H1 (cell line): ENCODE measurements around the gene SCAMP2. TPM values are rescaled to one million over a fixed set of nuclear protein-coding genes. Genes with fewer than 3 reads are reported as not detected.

Experiments used
- CREB1 ChIP-seq: IDR thresholded peaks from 2 replicates; pipeline ENCODE4 v1.6.1; 2012; ENCODE audit warnings: inconsistent platforms
- HDAC6 ChIP-seq: IDR thresholded peaks from one replicate; pipeline ENCODE4 v1.7.1; 2012; ENCODE audit warnings: low read depth, mild to moderate bottlenecking, inconsistent platforms, low read length, moderate library complexity
- SP2 ChIP-seq: IDR thresholded peaks from 2 replicates; pipeline ENCODE4 v1.6.1; 2012; ENCODE audit warnings: mild to moderate bottlenecking, low read length, inconsistent platforms
- polyA plus RNA-seq, 7 experiments: library from polyadenylated mRNA; depleted of rRNA in 3 of 7; stranded (reverse) in 5 of 7; unstranded in 2 of 7; fragments of >200 nt in 5 of 7; fragments of 200-250 nt in 2 of 7; gene quantifications; 1 replicate in 5 of 7; 2 replicates in 1 of 7; 4 replicates in 1 of 7; pipeline versions ENCODE4 v1.2.1 to v1.2.3, GENCODE V29; 2011 to 2013; ENCODE audit warnings: missing spikeins in 2 of 7, mixed read lengths in 2 of 7
- total RNA-seq: library from RNA; stranded (reverse); fragmentation: NEBNext Ultra II Directional; extraction: Animal tissue kit (Norgen Biotek cat#: 25700); gene quantifications from 2 replicates; pipeline ENCODE4 v1.2.1, GENCODE V29; 2021
- TF ChIP-seq, protein P1 (sequence below): fragments of 300-600 bp; sonication (generic); IDR thresholded peaks from 2 replicates; pipeline ENCODE4 v1.7.1; 2012; ENCODE audit warnings: low read length, moderate library complexity, mild to moderate bottlenecking, inconsistent platforms; ENCODE audit not compliant: insufficient replicate concordance

Gene SCAMP2
- total and polyA plus RNA-seq, 2 of the 8 experiments (the other 6 are each of a cell fraction or from before 2014, with no cell fraction given), result 41.7 to 131 TPM

DNA sequence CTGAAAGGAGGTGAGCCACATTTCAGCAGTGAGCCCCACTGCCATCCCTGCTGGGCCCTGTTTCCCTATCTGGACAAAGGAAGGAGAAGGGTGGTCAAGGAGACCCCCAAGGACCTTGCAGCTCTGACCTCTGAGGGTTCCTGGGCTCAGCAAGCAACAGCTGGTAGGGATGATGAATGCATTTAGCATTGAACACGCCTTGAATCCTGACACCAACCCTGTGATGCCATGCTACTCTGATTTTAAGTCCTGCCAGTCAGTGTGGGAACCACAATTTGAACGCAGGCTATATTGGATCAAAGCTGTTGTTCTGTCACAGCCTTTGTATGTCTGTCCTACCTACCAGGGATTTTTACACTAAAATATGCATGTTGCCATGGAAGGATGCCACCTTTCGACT, 23.2 kb upstream of the SCAMP2 start (continued):
- TF ChIP-seq, protein P1, sequence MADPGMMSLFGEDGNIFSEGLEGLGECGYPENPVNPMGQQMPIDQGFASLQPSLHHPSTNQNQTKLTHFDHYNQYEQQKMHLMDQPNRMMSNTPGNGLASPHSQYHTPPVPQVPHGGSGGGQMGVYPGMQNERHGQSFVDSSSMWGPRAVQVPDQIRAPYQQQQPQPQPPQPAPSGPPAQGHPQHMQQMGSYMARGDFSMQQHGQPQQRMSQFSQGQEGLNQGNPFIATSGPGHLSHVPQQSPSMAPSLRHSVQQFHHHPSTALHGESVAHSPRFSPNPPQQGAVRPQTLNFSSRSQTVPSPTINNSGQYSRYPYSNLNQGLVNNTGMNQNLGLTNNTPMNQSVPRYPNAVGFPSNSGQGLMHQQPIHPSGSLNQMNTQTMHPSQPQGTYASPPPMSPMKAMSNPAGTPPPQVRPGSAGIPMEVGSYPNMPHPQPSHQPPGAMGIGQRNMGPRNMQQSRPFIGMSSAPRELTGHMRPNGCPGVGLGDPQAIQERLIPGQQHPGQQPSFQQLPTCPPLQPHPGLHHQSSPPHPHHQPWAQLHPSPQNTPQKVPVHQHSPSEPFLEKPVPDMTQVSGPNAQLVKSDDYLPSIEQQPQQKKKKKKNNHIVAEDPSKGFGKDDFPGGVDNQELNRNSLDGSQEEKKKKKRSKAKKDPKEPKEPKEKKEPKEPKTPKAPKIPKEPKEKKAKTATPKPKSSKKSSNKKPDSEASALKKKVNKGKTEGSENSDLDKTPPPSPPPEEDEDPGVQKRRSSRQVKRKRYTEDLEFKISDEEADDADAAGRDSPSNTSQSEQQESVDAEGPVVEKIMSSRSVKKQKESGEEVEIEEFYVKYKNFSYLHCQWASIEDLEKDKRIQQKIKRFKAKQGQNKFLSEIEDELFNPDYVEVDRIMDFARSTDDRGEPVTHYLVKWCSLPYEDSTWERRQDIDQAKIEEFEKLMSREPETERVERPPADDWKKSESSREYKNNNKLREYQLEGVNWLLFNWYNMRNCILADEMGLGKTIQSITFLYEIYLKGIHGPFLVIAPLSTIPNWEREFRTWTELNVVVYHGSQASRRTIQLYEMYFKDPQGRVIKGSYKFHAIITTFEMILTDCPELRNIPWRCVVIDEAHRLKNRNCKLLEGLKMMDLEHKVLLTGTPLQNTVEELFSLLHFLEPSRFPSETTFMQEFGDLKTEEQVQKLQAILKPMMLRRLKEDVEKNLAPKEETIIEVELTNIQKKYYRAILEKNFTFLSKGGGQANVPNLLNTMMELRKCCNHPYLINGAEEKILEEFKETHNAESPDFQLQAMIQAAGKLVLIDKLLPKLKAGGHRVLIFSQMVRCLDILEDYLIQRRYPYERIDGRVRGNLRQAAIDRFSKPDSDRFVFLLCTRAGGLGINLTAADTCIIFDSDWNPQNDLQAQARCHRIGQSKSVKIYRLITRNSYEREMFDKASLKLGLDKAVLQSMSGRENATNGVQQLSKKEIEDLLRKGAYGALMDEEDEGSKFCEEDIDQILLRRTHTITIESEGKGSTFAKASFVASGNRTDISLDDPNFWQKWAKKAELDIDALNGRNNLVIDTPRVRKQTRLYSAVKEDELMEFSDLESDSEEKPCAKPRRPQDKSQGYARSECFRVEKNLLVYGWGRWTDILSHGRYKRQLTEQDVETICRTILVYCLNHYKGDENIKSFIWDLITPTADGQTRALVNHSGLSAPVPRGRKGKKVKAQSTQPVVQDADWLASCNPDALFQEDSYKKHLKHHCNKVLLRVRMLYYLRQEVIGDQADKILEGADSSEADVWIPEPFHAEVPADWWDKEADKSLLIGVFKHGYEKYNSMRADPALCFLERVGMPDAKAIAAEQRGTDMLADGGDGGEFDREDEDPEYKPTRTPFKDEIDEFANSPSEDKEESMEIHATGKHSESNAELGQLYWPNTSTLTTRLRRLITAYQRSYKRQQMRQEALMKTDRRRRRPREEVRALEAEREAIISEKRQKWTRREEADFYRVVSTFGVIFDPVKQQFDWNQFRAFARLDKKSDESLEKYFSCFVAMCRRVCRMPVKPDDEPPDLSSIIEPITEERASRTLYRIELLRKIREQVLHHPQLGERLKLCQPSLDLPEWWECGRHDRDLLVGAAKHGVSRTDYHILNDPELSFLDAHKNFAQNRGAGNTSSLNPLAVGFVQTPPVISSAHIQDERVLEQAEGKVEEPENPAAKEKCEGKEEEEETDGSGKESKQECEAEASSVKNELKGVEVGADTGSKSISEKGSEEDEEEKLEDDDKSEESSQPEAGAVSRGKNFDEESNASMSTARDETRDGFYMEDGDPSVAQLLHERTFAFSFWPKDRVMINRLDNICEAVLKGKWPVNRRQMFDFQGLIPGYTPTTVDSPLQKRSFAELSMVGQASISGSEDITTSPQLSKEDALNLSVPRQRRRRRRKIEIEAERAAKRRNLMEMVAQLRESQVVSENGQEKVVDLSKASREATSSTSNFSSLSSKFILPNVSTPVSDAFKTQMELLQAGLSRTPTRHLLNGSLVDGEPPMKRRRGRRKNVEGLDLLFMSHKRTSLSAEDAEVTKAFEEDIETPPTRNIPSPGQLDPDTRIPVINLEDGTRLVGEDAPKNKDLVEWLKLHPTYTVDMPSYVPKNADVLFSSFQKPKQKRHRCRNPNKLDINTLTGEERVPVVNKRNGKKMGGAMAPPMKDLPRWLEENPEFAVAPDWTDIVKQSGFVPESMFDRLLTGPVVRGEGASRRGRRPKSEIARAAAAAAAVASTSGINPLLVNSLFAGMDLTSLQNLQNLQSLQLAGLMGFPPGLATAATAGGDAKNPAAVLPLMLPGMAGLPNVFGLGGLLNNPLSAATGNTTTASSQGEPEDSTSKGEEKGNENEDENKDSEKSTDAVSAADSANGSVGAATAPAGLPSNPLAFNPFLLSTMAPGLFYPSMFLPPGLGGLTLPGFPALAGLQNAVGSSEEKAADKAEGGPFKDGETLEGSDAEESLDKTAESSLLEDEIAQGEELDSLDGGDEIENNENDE, result no peak
- no peak for TF ChIP-seq SP2
- no peak for TF ChIP-seq CREB1
- no peak for TF ChIP-seq HDAC6
- TF ChIP-seq, all 59 proteins: peak for 0
